T-helper 9 cell (primary cell): ENCODE measurements around the gene SFXN4.
A peak's percentile ranks its signal among the peaks of the same experiment; 100 is the strongest.
"Not testable (repeated sequence)": the region's sequence is repeated elsewhere in the genome, so short reads cannot be mapped to it uniquely, and the experiment has no call there.

Experiments used
- DNase-seq: peaks from one replicate; pipeline ENCODE4 v3.0.0-alpha.2; 2020

Gene SFXN4

DNA sequence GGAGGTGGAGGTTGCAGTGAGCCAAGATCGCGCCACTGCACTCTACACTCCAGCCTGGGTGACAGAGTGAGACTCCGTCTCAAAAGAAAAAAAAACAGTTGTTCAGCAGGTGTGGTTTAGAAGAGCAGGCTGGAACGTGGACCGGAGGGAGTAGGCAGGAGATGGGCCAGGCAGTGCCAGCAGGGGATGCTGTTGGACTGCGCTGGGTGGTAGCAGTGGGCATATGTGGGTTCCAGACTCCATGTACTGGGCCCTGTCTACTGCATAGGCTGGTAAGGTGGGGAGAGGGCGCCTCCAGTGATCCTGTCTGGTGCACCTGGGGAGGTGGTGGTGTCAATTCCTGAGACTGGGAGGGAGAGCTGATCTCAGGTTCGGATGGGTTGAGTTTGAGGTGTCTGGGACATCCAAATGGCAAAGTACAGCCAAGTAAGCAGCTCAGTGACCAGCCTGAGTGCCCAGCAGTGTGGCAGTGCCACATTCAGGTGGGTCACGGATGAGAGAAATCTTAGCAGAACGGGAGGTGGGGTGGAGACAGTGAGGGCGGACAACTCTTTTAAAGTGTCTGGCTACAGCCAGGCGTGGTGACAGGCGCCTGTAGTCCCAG is 25.9 kb downstream of the SFXN4 start:
- DNase-seq: peak; percentile 31

DNA sequence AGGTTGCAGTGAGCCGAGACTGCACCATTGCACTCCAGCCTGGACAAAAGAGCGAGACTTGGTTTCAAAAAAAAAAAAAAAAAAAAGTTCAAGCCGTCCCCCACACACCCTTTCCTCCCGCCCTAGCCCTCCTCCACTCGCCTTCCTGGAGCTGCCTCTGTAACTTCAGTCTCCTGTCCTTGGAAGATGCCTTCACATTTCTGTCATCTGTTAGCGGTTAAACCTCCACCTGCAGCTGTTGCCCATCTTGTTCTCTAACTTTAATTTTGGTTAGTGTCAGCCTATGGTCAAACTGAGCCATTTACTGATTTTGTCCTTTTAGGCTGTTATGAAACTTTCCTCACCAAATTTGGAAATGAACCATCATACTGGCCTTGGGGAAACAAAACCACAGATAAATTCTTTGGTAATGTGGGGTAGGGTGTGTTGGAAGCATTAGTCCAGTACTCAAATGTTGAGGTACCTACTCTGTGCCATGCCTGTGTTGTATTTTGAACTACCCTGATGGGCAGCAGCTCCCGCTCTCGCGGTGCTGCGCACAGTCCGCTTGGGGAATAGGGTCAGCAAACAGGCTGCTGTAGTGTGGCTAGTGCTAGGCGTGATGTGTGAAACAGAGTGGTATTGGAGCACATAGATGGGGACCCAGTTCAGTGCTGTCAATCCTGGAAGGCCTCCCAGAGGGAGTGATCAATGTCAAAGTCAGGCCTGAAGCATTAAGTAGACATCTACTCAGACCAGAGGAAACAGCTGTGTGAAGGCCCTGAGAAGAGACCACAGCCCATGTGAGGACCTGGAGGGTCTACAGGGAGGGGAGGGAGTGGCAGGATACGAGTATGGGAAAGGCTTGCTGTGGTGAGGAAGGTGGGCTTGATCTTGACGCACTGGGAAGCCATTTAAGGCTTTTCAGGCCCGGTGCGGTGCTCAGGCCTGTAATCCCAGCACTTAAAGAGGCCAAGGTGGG is 26.9 kb downstream of the SFXN4 start:
- no peak for DNase-seq

DNA sequence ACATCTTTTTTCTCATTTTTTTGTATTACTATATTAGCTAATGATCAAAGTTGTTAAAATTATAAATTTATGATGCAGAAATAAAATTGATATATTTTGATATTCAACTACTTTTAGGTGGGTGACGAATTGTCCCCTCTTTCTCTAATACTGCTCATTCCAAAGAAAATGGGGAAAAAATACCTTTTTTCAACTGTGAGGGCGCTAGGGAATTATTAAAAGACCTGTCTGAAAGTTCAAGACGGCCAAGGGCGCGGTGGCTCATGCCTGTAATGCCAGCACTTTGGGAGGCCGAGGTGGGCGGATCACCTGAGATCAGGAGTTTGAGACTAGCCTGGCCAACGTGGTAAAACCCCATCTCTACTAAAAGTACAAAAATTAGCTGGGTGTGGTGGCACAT is 27.6 kb downstream of the SFXN4 start:
- not testable (repeated sequence) for DNase-seq

DNA sequence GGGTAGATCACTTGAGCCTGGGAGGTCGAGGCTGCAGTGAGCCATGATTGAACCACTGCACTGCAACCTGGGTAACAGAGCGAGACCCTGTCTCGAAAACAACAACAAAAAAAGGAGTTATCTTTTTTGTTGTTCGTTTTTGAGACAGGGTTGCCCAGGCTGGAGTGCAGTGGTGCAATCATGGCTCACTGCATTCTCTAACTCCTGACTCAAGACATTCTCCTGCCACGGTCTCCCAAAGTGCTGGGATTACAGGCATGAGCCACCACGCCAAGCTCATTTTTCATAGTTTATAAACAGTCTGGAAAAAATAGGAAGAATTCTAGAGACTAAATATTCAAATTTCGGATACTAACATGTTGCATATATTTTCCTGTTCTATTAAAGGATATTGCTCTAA is 29.4 kb downstream of the SFXN4 start:
- no peak for DNase-seq

DNA sequence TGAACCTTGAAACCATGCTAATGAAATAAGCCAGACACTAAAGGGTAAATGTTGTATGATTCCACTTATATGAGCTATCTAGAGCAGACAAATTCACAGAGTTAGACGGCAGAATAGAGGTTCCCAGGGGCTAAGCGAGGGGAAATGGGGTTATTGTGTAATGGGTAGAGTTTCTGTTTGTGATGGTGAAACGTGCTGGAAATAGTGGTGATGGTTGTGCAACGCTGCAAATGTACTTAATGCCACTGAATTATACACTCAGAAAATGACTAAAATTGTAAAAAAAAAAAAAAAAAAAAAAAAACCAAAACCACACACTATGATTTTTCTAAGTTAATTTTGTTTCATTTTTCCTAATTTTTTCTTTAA is 30.0 kb downstream of the SFXN4 start:
- no peak for DNase-seq

DNA sequence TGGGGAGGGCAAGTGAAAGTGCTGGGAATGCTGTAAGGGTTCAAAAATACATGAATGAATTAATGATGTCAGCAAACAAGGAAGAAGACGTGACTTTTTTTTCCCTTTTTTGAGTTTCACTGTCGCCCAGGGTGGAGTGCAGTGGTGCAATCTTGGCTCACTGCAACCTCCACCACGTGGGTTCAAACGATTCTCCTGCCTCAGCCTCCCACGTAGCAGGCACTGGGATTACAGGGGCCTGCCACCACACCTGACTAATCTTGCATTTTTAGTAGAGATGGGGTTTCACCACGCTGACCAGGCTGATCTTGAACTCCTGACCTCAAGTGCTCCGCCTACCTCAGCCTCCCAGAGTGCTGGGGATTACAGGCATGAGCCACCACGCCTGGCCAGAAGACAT is 31.6 kb downstream of the SFXN4 start:
- no peak for DNase-seq

DNA sequence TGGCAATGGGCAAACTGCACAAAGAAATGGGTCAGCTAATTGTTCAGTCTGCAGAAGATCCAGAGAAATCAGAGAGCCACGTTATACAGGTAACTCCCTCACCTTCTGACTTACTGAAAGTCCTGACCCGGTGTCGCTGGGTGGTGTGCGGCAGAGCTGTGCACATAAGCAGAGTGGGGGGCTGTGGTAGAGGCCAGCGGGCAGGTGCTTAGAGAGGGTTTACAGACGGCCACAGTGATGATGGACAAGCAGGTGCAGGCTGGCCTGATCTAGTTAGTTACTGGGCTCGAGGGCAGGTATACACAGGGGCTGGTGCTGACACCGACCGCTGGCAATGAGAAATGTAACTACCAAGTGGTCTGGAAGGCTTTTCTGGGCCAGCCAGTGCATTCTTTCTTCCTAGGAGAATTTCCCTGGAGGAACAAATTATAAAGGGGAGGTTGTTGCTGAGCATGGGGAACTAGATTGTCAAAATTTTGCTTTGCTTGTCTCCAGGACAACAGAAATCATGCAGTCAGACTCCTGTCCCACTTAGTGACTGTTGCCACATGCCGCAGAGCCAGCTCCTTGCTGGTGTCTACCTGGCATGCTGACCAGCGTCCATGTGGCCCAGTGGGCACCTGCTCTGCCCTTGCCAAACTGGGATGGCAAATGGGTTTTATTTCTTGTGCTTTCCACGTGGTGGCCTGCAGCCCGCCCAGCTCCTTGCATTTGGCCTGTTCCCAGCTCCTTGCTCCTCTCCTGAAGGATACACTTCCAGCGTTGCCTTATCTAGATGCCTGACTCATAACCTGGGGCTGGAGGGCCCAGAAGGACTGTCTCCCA is 32.8 kb downstream of the SFXN4 start:
- no peak for DNase-seq

DNA sequence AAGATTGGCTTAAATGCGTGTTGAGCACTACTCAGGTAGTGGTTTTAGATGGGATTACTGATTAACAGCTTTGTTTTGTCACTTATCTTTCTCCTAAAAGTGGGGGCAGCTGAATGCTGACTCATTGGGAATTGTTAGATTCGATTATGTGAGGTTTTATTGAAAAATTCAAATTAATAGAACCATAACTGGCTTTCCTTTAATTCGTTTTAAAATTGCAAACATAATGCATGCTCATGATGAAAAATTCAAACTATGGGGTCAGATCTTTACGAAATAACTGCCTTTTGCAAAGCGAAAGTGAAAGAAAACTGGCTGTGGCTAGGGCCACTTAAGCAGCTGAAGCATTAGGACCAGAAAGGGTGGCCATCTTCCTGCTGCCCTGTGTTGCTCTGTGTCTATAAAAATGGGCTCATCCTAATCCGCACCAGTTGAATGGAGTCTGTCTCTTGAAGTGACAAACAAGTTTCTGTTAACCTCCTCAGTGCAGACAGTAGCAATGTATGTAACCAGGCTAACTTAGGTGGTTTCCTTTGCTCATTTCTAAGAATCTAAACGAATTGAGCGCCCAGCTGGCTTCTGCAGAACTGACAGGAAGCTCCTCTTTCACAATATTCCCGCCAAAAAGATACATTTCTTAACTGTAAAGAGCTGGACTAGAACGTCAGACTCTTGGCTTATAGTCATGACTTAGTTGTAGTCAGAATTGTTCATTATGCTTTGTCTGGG is 33.8 kb downstream of the SFXN4 start:
- DNase-seq: no peak

DNA sequence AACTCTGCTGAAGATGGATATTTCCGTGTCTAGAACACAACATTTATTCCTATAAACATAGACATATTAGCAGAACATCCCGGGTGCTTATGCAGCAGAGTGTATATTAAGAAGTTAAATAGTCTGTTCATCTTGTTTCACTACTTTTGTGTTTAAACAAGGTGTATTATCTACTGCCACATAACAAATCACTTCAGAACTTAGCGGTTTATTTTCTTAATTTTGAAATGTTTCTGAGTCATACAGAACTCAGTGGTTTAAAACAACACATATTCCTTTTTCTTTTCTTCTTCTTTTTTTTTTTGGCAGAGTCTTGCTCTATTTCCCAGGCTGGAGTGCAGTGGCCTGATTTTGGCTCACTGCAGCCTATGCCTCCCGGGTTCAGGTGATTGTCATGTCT is 35.8 kb downstream of the SFXN4 start:
- DNase-seq: no peak

DNA sequence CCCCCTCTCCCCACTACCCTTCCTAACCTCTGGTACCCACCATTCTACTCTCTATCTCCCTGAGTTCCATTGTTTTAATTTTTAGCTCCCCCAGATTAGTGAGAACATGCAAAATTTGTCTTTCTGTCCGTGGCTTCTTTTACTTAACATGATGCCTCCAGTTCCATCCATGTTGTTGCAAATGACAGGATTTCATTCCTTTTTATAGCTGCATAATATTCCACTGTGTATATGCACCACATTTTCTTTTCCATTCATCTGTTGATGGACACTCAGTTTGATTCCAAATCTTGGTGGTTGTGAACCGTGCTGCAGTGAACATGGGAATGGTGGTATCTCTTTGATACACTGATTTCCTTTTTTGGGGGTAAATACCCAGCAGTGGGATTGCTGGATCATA is 39.6 kb downstream of the SFXN4 start:
- DNase-seq: no peak

DNA sequence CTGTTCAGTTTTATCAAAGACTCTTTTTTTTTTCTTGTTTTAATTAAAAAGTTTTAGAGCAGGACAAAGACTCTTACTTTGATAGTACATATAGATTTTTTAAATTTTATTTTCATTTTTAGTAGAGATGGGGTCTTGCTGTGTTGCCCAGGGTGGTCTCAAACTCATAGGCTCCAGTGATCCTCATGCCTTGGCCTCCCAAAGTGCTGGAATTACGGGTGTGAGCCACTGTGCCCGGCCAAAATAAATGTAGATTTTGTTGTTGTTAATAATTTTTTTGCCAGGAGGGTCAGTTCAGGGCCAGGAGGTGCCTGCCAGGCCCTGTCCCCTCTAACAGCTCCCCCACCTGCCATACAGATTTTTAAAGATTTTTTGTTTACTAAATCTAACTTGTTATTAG is 44.6 kb downstream of the SFXN4 start:
- no peak for DNase-seq

DNA sequence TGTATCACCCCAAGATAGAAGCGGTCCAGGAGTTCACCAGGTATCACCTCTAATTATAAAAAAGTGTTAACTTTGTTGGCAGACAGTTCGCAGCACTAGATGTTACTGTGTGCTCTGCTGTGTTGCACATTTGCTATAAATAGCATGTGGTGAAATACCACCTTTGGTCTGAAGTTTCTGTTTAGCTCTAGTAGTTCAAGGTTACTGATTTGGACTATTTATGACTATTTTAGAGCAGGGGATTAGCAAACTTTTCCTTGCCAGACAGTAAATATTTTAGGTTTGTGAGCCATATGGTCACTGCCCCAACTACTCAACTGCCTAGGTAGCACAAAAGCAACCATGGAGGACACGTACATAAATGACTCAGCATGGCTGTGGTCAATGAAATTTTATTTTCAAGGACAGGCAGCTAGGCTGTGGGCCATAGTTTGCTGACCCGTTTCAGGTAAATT is 45.1 kb downstream of the SFXN4 start:
- no peak for DNase-seq

DNA sequence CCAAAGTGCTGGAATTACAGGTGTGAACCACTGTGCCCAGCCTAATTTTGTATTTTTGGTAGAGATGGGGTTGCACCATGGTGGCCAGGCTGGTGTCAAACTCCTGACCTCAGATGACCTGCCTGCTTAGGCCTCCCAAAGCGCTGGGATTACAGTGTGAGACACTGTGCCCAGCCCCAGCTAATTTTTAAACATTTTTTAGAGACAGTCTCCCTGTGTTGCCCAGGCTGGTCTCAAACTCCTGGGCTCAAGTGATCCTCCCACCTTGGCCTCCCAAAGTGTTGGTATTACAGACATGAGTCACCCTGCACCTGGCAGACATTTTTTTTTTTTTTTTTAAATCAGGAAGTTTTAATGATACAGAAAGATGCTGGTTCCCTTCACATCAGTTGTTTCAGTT is 46.1 kb downstream of the SFXN4 start:
- no peak for DNase-seq

DNA sequence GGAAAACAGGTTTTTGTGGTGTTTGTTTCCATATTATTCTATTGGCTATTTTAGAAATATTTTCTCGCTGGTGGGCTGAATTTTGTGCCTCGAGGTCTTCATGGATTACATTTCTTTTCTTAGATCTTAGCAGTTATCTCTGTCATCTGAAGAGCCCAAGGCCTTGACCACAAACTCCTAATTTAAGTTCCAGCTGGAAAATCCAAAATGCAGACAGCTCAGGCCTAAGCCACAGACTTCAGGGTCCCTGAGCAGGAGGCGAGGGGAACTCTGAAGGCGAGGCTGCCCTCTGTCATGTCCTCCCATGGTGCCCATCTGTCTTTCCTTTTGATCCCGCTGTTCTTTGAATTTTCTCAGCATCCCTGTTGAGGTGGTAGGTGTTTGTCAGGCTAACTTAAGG is 47.3 kb downstream of the SFXN4 start:
- no peak for DNase-seq

DNA sequence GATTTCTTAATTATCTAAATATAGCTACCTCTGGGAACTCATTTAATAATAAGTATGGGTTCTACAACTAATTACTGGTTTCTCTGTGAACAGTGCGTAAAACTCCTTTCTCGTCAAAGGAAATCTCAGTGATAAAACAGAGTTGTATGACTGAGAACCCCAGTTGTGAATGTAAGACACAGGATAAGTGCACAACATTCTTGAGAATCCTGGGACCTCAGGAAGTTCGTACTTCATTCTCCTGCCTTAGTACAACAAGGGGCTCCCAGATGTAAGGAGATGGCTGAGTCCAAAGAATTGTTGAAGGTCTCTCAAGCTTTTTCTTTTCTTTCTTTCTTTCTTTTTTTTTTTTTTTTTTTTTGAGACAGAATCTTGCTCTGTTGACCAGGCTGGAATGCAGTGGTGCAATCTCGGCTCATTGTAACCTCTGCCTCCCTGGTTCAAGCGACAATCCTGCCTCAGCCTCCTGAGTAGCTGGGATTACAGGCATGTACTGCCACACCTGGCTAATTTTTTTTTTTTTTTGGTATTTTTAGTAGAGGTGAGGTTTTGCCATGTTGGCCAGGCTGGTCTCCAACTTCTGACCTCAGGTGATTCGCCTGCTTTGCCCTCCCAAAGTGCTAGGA is 49.1 kb downstream of the SFXN4 start:
- no peak for DNase-seq

DNA sequence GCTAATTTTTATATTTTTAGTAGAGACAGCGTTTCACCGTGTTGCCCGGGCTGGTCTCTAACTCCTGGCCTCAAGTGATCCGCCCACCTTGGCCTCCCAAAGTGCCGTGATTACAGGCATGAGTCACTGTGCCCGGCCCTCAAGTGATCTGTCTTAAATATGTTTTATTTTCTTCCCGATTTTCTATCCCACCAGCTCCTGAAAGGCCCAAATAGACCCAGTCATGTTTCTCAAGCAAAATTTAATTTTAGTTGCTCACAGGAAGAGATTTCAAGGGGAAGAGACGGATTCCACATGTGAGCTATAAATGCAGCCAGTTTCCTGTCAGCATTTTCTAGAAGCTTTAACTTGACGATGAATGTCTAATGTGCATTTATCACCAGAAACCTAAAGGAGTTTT is 49.6 kb downstream of the SFXN4 start:
- no peak for DNase-seq

DNA sequence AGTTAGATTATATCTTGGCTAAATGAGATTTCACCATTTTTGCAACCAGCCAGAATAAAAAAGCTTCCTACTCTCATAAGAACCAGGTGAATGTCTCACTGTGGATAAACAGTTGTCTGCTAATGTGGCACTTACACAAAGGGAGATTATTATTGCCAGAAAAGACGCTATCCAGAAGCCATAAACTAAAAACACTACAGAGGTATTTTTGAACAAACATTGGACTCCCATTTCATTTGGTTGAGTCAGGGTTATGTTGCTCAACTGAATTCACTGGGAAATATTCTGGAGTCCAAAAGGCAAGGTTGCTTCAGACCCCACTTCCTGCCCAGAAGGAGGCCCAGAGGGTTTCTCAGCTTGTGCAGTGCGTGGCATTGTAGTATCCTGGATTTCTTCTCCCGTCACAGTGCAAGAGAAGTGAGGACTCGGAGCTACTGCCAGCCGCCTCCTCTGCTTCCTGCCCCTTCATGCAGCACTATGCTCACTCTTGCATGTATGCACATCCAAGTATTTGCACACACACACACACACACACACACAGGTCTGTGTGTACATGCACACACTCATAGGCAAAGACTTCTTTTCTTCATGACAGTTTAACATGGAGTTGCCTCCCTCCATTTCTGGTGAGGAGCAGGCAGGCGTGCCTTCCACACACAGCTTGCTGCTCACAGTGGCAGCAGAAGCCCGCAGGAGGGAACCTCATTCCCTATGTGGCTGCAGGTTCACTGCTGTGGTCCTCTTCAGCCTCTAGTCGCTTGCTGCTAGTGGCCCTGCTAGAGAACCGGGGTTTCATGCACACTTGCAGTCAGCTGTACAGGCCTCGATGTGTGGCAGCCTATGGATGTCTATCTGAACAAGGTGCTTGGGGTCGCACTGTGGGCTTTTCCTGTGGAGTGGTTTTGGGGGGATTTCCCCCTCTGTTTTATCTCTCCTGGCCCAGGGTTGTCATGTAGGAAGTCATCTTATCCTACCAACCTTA is 51.5 kb downstream of the SFXN4 start:
- DNase-seq: no peak

DNA sequence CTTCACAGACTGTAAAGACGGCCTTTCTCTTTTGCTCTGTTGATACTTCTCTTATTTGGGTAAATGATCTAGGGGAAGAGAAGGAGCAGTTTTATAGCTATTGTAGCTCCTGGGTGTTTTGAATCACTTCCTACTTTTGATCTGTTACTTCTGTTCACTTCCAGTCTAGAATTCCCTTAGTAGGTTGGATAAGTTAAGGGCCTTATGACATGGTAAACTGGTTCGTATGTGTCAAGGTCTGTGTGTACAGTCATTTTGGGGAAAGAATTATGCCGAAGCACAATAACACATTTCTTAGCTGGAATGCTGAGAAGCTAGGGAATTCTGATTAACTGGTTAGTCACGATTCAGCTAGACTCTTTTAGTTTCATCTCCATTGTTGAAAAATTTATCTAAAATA is 53.5 kb downstream of the SFXN4 start:
- DNase-seq: no peak

DNA sequence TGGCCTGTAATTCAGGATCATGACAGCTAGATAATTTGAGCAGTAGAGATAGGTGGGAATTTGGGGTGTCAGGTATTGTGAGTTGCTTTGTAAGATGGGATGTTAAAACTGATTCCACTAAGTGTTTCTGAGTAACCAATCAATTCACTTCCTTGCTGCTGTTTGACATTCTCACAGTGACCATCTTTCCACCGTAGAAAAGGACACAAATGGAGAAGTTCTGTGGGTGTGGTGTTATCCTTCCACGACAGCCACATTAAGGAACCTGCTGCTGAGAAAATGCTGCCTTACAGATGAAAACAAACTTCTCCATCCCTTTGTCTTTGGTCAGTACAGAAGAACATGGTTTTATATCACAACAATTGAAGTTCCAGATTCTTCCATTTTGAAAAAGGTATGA is 57.7 kb downstream of the SFXN4 start:
- not testable (repeated sequence) for DNase-seq

DNA sequence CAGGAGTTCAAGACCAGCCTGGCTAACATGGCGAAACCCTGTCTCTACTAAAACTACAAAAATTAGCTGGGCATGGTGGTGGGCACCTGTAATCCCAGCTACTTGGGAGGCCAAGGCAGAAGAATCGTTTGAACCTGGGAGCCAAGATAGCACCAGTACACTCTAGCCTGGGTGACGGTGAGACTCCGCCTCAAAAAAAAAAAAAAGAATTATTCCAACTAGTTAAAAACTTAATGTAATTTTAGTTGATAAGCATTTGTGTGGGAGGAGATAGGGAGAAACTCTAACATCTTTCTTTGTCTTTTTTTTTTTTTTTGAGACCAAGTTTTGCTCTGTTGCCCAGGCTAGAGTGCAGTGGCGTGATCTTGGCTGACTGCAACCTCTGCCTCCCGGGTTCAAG is 58.4 kb downstream of the SFXN4 start:
- DNase-seq: not testable (repeated sequence)

DNA sequence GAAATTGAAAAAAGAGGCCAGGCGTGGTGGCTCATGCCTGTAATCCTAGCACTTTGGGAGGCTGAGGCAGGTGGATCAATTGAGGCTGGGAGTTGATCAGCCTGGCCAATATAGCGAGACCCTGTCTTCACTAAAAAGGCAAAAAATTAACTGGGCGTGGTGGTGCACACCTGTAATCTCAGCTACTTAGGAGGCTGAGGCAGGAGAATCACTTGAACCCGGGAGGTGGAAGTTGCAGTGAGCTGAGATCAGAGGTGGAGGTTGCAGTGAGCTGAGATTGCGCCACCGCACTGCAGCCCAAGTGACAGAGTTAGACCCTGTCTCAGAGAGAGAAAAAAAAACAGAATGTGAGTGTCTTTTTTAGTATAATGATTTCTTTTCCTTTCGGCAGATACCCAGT is 59.6 kb downstream of the SFXN4 start:
- DNase-seq: not testable (repeated sequence)
